GM19043 (cell line): Measurements from ENCODE around the gene ZNF576.
"Not testable (repeated sequence)": the region's sequence is repeated elsewhere in the genome, so short reads cannot be mapped to it uniquely, and the experiment has no call there.

Experiments
- ATAC-seq: cut with Tn5 transposase; IDR thresholded peaks from one replicate; pipeline ENCODE4 v1.9.1; 2021; ENCODE audit warnings: low read depth; ENCODE audit not compliant: unreplicated experiment

The ZNF576 gene

GRCh38 chr19:43598445-43599240 lies 2.2 kb downstream of the ZNF576 start:
- ATAC-seq: no peak

DNA sequence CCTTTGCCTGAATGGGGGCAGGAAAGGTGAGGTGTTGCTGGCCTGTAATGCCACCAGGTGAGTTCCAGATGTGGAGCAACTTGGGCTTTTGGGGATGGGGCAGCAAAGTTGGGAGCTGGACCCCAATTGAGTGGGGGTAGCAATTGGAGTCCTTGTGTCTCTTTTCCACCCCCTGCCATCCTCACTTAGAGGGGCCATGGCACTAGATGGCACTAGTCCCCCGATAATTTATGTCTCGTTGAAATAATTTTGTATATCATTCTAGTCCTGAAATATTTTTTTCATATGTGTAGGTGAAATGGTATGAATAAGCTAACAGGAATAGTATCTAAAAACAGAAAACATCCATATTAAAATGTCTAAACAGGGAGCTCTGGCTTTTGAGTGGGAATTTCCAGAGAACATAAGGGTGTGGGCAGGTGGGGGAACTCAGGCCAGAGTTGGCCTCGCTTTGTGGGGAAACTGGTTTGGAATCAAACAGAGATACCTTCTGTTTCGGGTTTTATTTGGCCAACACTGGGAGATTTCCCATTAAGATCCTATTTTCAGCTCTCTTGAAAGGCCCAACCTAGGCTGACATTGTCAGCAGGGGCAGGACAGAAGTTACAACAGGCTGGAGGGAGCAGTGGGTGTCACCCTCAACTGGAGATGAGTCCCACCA lies 3.4 kb downstream of the ZNF576 start:
- no peak for ATAC-seq

DNA sequence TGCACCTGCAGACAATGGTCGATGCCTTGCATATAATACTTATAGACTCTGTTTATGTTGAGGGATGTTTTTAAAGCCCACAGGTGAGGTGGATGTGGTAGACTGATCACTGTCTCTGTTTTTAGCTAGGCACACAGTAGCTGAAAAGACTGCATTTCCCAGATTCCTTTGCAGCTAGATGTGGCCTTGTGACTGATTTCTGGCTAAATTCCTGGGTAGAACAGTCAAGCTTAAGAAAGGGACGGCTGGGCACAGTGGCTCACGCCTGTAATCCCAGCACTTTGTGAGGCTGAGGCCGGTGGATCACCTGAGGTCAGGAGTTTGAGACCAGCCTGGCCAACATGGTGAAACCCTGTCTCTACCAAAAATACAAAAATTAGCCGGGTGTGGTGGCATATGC lies 3.9 kb downstream of the ZNF576 start:
- ATAC-seq: not testable (repeated sequence)

DNA sequence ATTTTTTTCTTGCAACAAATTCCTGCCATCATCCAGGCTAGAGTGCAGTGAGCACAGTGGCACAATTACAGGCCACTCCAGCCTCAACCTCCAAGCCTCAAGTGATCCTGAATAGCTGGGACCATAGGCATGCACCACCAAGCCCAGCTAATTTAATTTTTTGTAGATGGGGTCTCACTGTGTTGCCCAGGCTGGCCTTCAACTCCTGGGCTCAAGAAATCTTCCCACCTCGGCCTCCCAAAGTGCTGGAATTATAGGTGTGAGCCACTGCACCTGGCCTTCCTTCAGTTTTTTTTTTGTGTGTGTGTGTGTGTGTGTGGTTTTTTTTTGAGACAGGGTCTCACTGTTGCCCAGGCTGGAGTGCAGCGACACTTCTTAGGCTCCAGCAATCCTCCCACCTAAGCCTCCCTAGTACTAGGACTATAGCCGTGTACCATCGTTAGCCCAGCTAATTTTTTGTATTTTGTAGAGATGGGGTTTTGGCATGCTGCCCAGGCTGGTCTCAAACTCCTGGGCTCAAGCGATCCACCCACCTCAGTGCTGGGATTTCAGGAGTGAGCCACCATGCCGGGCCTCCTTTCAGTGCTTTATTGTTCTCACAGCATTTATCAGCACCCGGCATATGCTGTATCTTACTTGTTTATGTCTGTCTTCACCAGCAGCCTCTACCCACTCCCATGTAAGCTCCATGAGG lies 9.6 kb downstream of the ZNF576 start:
- ATAC-seq: no peak

DNA sequence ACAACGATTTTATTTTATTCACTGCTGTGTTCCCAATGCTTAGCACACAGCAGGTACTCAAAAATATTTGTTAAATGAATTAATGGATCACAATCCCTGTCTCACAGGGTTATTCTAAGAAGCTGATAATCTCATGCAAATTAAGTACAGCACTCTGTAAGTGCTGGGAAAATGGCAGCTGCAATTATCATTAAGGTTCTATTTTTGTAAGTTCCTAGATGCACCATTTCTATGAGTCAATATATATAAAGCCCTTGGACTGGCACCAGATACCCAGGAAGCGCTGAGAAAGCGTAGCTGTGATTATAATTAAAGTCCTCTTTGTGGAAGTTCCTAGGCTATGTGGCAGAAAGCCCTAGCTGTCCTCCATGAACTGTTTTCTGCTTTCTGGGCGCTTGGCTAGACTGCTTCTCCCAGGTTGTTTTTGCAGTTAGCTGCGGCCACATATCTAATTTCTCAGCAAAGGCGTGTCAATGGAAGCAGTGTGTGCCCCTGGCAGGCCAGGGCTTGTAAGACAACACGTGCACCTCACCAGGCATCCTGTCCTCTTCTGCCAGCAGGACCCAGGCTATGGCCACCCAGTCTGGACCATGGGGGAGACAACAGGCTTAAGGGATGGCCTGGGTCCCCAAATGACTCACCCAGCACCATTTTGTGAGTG lies 10.3 kb downstream of the ZNF576 start:
- no peak for ATAC-seq

DNA sequence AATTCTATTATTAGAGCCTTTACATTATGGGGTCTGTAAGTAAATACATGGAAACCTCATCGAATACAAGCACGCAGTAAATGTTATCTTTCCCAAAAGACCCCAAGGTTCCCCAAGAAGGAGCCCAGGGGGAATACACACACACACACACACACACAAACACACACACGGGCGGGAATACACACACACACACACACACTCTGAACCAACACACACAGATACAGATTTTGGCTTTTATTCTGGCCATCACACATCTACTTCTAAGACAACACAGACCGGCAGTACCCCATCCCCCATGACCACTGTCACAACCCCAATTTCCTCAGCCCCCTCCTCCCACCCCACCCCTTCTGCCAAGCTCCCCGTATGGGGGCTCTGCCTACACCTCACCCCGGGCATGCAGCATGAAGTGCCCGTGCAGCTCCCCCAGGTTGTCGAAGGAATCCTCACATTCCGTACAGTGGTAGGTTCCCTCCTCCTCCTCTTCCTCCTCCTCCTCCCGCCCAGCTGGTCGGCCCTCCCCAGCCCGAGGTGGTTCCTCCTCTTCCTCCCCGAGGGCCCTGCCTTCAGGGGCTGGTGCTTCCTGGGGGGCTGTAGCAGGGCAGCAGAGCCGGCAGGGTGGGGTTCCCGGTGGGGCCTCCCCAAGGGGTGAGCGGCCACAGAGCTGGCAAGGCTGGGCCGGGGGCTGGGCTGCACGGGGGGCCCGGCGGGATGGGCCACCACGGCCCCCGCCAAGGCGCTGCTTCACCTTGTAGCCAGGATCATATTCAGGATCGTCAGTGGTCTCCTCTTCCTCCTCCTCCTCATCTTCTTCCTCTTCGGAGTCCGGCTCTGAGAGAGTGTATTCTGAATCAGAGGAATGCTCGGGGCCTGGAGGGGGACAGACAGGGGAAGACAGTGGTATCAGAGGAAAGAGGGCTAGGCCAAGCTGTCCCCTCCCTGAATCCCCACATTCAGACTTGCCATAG lies 11.1 kb downstream of the ZNF576 start:
- no peak for ATAC-seq

GRCh38 chr19:43609872-43610271 lies 13.5 kb downstream of the ZNF576 start:
- ATAC-seq: no peak

- ATAC-seq: no peak
Measured at GRCh38 chr19:43610493-43610892, 14.1 kb downstream of the ZNF576 start.

DNA sequence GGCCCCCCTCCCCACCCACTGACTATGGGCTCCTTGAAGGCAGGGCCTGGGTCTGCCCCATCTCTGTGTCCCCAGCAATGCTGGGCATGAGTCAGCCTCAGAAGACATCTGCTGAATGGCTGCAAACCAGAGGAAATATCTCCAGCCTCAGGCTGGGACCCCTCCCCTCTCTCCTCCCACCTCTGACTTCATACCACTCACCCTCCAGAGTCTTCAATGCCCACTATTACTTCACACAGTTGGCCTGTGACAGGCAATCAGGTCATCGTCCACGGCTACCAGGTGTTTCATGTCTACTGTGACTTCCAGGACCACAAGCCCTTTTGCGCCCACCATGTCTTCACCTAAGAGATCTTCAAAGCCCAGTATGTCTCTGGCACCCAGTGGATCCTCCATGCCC lies 15.4 kb downstream of the ZNF576 start, which contains the start of gene SRRM5:
TSS of gene SRRM5 (plus strand) at position 301 of the 400 bp plus-strand sequence. CDS start at position 335, 34 bp downstream.
- no peak for ATAC-seq

DNA sequence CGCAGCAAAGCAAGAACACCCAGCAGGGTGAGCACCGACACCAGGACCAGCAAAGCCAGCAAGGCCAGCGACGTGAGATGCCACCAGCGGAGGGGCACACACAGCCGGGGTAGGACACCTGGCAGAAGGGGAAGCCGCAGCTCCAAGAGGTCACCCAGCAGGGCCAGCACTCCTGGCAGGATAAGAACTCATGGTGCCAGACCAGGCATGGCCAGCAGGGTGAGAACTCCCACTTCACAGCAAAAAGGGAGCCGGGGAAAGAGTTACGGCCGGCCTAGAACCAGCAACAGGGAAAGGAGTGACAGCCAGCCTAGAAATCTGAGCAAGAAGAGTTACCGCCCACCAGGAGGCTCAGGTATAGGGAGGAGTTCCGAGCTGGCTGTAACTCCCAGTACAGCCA lies 16.0 kb downstream of the ZNF576 start:
- ATAC-seq: no peak

- no peak for ATAC-seq
Measured at GRCh38 chr19:43616306-43616705, 19.9 kb downstream of the ZNF576 start.

DNA sequence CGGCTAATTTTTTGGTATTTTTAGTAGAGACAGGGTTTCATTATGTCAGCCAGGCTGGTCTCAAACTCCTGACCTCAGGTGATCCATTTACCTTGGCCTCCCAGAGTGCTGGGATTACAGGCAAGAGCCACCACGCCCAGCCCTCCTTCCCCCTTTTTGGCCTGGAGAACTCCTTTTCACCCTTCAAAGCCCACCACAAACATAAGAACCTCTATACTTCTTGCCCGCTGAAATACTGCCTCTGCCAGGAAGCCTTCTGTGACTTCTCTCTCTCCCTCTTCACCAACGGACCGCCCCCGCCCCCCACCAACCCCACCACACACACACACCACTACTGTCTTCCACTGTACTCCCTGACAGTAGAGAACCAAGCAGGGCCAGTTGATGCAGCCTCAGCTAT lies 20.6 kb downstream of the ZNF576 start:
- ATAC-seq: no peak

- ATAC-seq: peak; percentile 40
Measured at GRCh38 chr19:43618921-43619261, 22.5 kb downstream of the ZNF576 start.

DNA sequence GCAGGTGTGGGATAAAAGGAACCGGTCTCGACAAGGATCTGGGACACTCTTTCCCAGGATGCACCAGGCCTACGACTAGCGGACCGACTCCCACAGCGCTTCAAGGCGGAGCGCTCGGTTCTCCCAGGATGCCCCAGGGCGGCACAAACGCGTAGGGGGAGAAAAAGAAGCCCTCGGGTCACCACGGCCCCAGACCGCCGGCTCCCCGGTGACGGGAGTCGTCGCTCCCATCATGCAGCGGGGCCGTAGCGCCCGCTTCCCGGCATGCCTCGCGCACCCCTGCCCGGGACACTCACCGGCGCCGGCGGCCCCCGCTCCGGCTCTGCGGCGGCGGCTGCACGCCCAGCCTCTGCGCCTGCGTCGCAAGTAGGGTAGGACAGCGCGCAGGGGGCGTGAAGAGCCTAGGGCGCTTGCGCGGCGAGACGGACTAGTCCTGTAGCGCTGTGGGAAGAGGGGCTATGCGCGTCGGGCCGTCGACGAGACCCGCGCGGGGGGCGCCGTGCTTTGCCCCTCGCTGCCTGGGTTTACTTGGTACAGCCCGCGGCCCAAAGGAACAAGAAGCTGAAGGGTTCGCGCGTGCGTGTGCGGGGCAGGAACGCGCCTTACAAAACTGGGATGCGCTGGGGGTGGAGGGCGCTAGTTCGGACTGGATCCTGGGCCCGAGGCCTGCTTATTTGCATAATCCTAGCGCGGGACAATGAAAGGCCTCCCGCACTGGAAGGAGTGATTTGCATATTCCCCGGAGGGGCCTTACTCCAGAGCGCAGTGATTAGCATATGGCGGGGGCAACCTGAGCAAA lies 23.1 kb downstream of the ZNF576 start, which contains the start of gene ZNF428:
TSS of gene ZNF428 (minus strand) at position 368 of the 799 bp plus-strand sequence. CDS start 5,325 bp downstream, outside the sequence.
- peak; percentile 63 for ATAC-seq

GRCh38 chr19:43620061-43621001 lies 23.9 kb downstream of the ZNF576 start:
- ATAC-seq: no peak

DNA sequence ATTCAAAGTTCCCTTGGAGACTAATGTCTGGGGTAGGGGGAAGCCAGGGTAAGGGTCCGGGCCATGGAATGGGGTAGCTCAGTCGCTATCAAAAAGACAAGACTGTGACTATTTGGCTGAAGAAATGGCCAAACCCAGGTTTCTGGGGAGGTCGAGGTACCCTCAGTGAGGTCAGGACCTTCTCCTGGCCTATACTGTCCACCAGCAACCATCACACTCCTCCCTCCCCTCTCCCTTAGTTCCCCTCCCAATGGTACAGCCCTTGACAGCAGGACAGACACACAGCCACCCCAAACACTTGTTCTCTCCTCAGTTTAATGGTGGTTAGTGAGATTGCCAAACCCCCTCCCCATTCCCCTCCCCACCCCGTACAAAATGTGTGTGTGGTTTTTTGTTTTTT lies 25.7 kb downstream of the ZNF576 start:
- no peak for ATAC-seq

DNA sequence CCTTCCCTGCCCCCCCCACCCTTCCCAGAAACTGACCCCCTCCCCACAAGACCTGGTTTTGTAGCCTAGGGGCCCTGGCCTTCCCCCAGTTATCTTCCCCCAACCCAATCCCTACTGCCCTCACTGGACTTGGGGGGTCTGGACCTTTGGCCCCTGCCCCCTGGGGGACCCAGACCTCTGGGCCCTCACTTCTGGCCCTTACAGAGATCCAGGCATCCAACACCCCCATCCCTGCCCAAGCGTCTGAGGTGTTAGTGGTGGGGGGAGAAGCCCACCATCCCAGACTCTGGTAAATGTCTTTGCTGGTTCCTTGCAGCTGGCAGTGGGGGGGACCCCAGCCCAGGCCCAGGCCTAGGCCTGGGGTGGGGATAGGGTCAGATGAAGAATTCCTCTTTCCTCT lies 26.6 kb downstream of the ZNF576 start:
- ATAC-seq: no peak
